B cell (primary cell): ENCODE measurements around the gene NUS1. TPM values are rescaled to one million over a fixed set of nuclear protein-coding genes. Genes with fewer than 3 reads are reported as not detected.

ENCODE experiments used
- ATAC-seq: fragments of 200-7000 bp; cut with Tn5 transposase; one replicate; pipeline ENCODE4 v1.10.0; 2021; ENCODE audit warnings: low read depth, mild to moderate bottlenecking, moderate number of reproducible peaks, moderate library complexity
- CTCF ChIA-PET: fragments of 350-600 bp; sonication (Branson Sonifier 250); formaldehyde crosslinking; loops from one replicate; lab custom pipeline; 2021; ENCODE audit warnings: antibody characterized with exemption, inconsistent platforms; lab: Charles Lee
- POLR2A ChIA-PET: fragments of 350-600 bp; sonication (Branson Sonifier 250); formaldehyde crosslinking; loops from one replicate; lab custom pipeline; 2021; ENCODE audit warnings: antibody characterized with exemption; lab: Charles Lee
- DNase-seq: peaks from one replicate; pipeline ENCODE4 v3.0.0; 2013
- H2AFZ ChIP-seq: 2 replicates; pipeline ENCODE4 v1.6.1; 2012; ENCODE audit warnings: mild to moderate bottlenecking, low read depth, low read length; ENCODE audit not compliant: insufficient read depth, poor library complexity, severe bottlenecking
- H3K27ac ChIP-seq, 2 donors: 1 replicate in 1 of 2; 2 replicates in 1 of 2; pipeline ENCODE4 v1.5.1; 2012 to 2013; ENCODE audit warnings: low read length in 2 of 2, mild to moderate bottlenecking in 2 of 2, moderate library complexity in 1 of 2
- H3K27me3 ChIP-seq, 4 experiments: fragments of 200-600 bp in 1 of 4; sonication (generic) in 1 of 4; replicated peaks in 1 of 4; 1 replicate in 2 of 4; 2 replicates in 2 of 4; pipeline versions ENCODE4 v1.6.1 to v1.7.0; 2013 to 2016; ENCODE audit warnings: low read length in 3 of 4, mild to moderate bottlenecking in 2 of 4, mixed read lengths in 1 of 4, moderate library complexity in 1 of 4; ENCODE audit not compliant: insufficient read depth in 4 of 4, control insufficient read depth in 3 of 4; ENCODE audit errors: control extremely low read depth in 1 of 4
- H3K36me3 ChIP-seq, 2 experiments: replicated peaks in 1 of 2; 1 replicate in 1 of 2; 2 replicates in 1 of 2; pipeline versions ENCODE4 v1.6.1 to v1.7.1; 2013; ENCODE audit warnings: low read length in 1 of 2; ENCODE audit not compliant: insufficient read depth in 2 of 2, control insufficient read depth in 1 of 2; ENCODE audit errors: control extremely low read depth in 1 of 2, extremely low read depth in 1 of 2
- H3K4me1 ChIP-seq, 2 donors: fragments of 200-600 bp in 1 of 2; sonication (generic) in 1 of 2; 1 replicate in 1 of 2; 2 replicates in 1 of 2; pipeline versions ENCODE4 v1.5.1 to v1.6.1; 2013 to 2017; ENCODE audit warnings: low read length in 2 of 2; ENCODE audit not compliant: control insufficient read depth in 2 of 2, insufficient read depth in 2 of 2
- H3K4me2 ChIP-seq: replicated peaks from 2 replicates; pipeline ENCODE3; 2012; ENCODE audit warnings: mild to moderate bottlenecking, low read depth, low read length; ENCODE audit not compliant: poor library complexity, severe bottlenecking
- H3K4me3 ChIP-seq, 5 experiments: fragments of 200-600 bp in 1 of 5; sonication (generic) in 1 of 5; 1 replicate in 3 of 5; 2 replicates in 2 of 5; pipeline versions ENCODE4 v1.5.1 to v1.7.0; 2011 to 2016; ENCODE audit warnings: low read length in 4 of 5, mild to moderate bottlenecking in 4 of 5, low read depth in 2 of 5, control low read depth in 1 of 5, moderate library complexity in 1 of 5; ENCODE audit not compliant: insufficient read depth in 1 of 5; ENCODE audit errors: control extremely low read depth in 1 of 5, extremely low read depth in 1 of 5
- H3K79me2 ChIP-seq: fragments of 200-600 bp; sonication (generic); one replicate; pipeline ENCODE4 v1.6.0; 2016; ENCODE audit warnings: low read length; ENCODE audit not compliant: control insufficient read depth, insufficient read depth
- H3K9ac ChIP-seq: fragments of 200-600 bp; sonication (generic); 2 replicates; pipeline ENCODE4 v1.6.1; 2017; ENCODE audit warnings: mild to moderate bottlenecking, low read length, moderate library complexity
- H3K9me3 ChIP-seq, 3 donors: one replicate each; pipeline versions ENCODE4 v1.6.1 to v1.7.1; 2013; ENCODE audit warnings: low read length in 2 of 3; ENCODE audit not compliant: control insufficient read depth in 2 of 3, insufficient read depth in 1 of 3; ENCODE audit errors: control extremely low read depth in 1 of 3
- H4K20me1 ChIP-seq: 2 replicates; pipeline ENCODE4 v1.6.0; 2012; ENCODE audit warnings: mild to moderate bottlenecking, low read length; ENCODE audit not compliant: insufficient read depth, control insufficient read depth, poor library complexity, severe bottlenecking
- H3K27ac Mint-ChIP-seq: one replicate; pipeline ENCODE4 v1.8.0; 2021; ENCODE audit warnings: mixed read lengths
- H3K27me3 Mint-ChIP-seq: one replicate; pipeline ENCODE4 v1.8.0; 2021; ENCODE audit warnings: mixed read lengths
- H3K4me1 Mint-ChIP-seq: one replicate; pipeline ENCODE4 v1.8.0; 2021; ENCODE audit warnings: mixed read lengths
- H3K4me3 Mint-ChIP-seq: one replicate; pipeline ENCODE4 v1.8.0; 2021; ENCODE audit warnings: mixed read lengths
- H3K9me3 Mint-ChIP-seq: one replicate; pipeline ENCODE4 v1.8.0; 2022; ENCODE audit warnings: mixed read lengths; ENCODE audit not compliant: insufficient read depth
- EZH2 ChIP-seq: IDR thresholded peaks from 2 replicates; pipeline ENCODE4 v1.6.1; 2012; ENCODE audit warnings: borderline replicate concordance, low read depth, mild to moderate bottlenecking, moderate library complexity, low read length; ENCODE audit not compliant: insufficient read depth, poor library complexity, severe bottlenecking
- WGBS: methylation state at CpG from one replicate; pipeline ENCODE4 v1.1.5; 2013; ENCODE audit warnings: missing lambda C conversion rate; ENCODE audit not compliant: insufficient coverage; 5-methylcytosine and 5-hydroxymethylcytosine counted together
- intact Hi-C: fragments of 100-400 bp; cut with micrococcal nuclease; formaldehyde crosslinking; loops from one replicate; pipeline ENCODE4 v1.10.0; 2022
- polyA plus RNA-seq: library from polyadenylated mRNA; depleted of rRNA; stranded (reverse); fragments of >200 nt; gene quantifications from 2 replicates; pipeline ENCODE4 v1.2.3, GENCODE V29; 2012
- total RNA-seq, 2 donors: library from RNA; stranded (reverse); fragments of 120-200 nt in 1 of 2; gene quantifications; 1 replicate in 1 of 2; 2 replicates in 1 of 2; pipeline versions ENCODE4 v1.2.3 to v1.2.4, GENCODE V29; 2013 to 2022
- TF ChIP-seq, protein P1 (sequence below): fragments of 200-600 bp; IDR thresholded peaks from one replicate; pipeline ENCODE4 v1.8.0; 2022; ENCODE audit warnings: antibody characterized with exemption, mild to moderate bottlenecking

The NUS1 gene
- total and polyA plus RNA-seq, 2 donors (not counting 1 experiment from before 2014, with no cell fraction given) = 6.2 to 22.1 TPM

DNA sequence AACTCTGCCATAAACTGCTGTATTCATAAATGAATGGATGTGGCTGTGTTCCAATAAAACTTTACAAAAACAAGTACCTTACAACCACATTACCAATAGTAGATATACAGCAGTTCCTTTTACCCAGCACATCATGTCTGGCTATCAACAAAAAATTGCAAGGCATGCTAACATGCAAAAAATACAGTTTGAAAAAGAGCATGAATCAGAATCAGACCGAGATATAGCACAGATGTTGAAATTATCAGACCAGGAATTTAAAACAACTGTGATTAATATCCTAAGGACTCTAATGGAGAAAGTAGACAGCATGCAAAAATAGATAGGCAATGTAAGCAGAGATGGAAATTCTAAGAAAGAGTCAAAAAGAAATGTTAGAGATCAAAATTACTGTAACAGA lies 8.4 kb upstream of the NUS1 start:
- H3K27me3 ChIP-seq = no peaks in the 10 kb centered on the region
- H3K9ac ChIP-seq = no peak overlapping the region
- intact Hi-C loops = no loop called here
- Mint-ChIP-seq H3K27ac (no peak overlapping the region), H3K27me3 (no peaks in the 10 kb centered on the region), H3K9me3 (no peaks in the 10 kb centered on the region), H3K4me3 (no peak overlapping the region), H3K4me1 (no peaks in the 10 kb centered on the region)
- H3K79me2 ChIP-seq = peaks cover under 1% of the 10 kb centered on the region
- no peak overlapping the region for H2AFZ ChIP-seq
- H3K4me3 ChIP-seq = no peak overlapping the region
- TF ChIP-seq, protein P1, sequence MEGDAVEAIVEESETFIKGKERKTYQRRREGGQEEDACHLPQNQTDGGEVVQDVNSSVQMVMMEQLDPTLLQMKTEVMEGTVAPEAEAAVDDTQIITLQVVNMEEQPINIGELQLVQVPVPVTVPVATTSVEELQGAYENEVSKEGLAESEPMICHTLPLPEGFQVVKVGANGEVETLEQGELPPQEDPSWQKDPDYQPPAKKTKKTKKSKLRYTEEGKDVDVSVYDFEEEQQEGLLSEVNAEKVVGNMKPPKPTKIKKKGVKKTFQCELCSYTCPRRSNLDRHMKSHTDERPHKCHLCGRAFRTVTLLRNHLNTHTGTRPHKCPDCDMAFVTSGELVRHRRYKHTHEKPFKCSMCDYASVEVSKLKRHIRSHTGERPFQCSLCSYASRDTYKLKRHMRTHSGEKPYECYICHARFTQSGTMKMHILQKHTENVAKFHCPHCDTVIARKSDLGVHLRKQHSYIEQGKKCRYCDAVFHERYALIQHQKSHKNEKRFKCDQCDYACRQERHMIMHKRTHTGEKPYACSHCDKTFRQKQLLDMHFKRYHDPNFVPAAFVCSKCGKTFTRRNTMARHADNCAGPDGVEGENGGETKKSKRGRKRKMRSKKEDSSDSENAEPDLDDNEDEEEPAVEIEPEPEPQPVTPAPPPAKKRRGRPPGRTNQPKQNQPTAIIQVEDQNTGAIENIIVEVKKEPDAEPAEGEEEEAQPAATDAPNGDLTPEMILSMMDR = no peak
- TF ChIP-seq EZH2 = no peak
- no peak overlapping the region for H3K4me2 ChIP-seq
- no peak overlapping the region for H3K27ac ChIP-seq
- CTCF ChIA-PET = no interaction called here
- H3K9me3 ChIP-seq = peaks cover 0 to 4% (median 0%) of the 10 kb centered on the region in 3 donors
- DNase-seq = no peak
- H3K4me1 ChIP-seq = no peaks in the 10 kb centered on the region
- ATAC-seq = no peak
- POLR2A ChIA-PET = no interaction called here
- no CpG with 5 or more reads among the region's 1 CpG for WGBS
- no peaks in the 10 kb centered on the region for H3K36me3 ChIP-seq
- H4K20me1 ChIP-seq = no peaks in the 10 kb centered on the region

DNA sequence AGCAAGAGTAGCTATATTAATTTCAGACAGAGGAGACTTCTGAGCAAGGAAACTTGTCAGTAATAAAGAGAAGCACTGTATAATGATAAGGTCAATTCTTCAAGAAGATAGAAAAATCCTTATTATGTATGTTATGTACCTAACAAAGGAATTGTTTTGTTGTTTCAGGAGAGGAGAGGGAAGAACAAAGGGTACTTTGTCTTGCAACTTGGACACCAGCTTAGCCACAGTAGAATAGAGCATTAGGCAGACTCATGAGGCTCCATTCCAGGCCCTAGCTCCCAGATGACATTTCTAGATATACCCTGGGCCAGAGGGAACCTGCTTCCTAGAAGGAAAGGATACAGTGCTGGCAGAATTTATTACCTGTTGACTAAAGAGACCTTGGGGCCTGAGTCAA lies 6.5 kb upstream of the NUS1 start:
- no peak overlapping the region for H2AFZ ChIP-seq
- no peaks in the 10 kb centered on the region for H3K9me3 Mint-ChIP-seq
- H3K4me2 ChIP-seq = no peak overlapping the region
- ChIA-PET CTCF (interaction anchor here (0.7 kb wide), 1 partner anchor 114 kb away, joined by 4 read pairs; no protein-coding TSS in a partner anchor), POLR2A (no interaction called here)
- no peaks in the 10 kb centered on the region for H3K27me3 ChIP-seq
- no peak overlapping the region for H3K27ac Mint-ChIP-seq
- DNase-seq (no peak), ATAC-seq (no peak)
- H3K4me3 Mint-ChIP-seq = no peak overlapping the region
- no peaks in the 10 kb centered on the region for H3K4me1 ChIP-seq
- peaks cover 19% of the 10 kb centered on the region for H3K79me2 ChIP-seq
- intact Hi-C loops = no loop called here
- no peak overlapping the region for H3K27ac ChIP-seq
- TF ChIP-seq, protein P1 = no peak
- no peak for TF ChIP-seq EZH2
- H3K4me1 Mint-ChIP-seq = peaks cover 1% of the 10 kb centered on the region
- no peaks in the 10 kb centered on the region for H3K27me3 Mint-ChIP-seq
- no peak overlapping the region for H3K9ac ChIP-seq
- no peaks in the 10 kb centered on the region for H3K36me3 ChIP-seq
- H3K4me3 ChIP-seq = no peak overlapping the region
- peaks cover 0 to 4% (median 0%) of the 10 kb centered on the region in 3 donors for H3K9me3 ChIP-seq
- no peaks in the 10 kb centered on the region for H4K20me1 ChIP-seq
